Tibial artery (tissue), 4 donors: Measurements from ENCODE around the gene CARD16.
"Not testable (repeated sequence)": the region's sequence is repeated elsewhere in the genome, so short reads cannot be mapped to it uniquely, and the experiment has no call there.

Source experiments
- DNase-seq, 2 donors: peaks; one replicate each; pipeline ENCODE4 v3.0.0-alpha.2; 2019
- H3K27ac ChIP-seq, 2 donors: fragments of 200-600 bp; sonication (generic) in 1 of 2; 1 replicate in 1 of 2; 2 replicates in 1 of 2; pipeline ENCODE4 v1.5.1; 2018 to 2019; ENCODE audit warnings: mild to moderate bottlenecking in 1 of 2
- H3K27me3 ChIP-seq, 2 donors: fragments of 200-600 bp; sonication (generic) in 1 of 2; one replicate each; pipeline versions ENCODE4 v1.5.1 to v1.6.0; 2016 to 2019
- H3K36me3 ChIP-seq, 3 donors: fragments of 200-600 bp; sonication (generic) in 2 of 3; one replicate each; pipeline ENCODE4 v1.5.1; 2016 to 2019; ENCODE audit warnings: mild to moderate bottlenecking in 2 of 3
- H3K4me1 ChIP-seq, 4 donors: fragments of 200-600 bp; sonication (generic) in 2 of 4; 1 replicate in 3 of 4; 2 replicates in 1 of 4; pipeline ENCODE4 v1.5.1; 2016 to 2019
- H3K4me3 ChIP-seq, 2 donors: fragments of 200-600 bp; sonication (generic) in 1 of 2; 1 replicate in 1 of 2; 2 replicates in 1 of 2; pipeline ENCODE4 v1.5.1; 2018 to 2019; ENCODE audit warnings: mild to moderate bottlenecking in 2 of 2
- H3K9me3 ChIP-seq, 3 donors: fragments of 200-600 bp; sonication (generic) in 1 of 3; one replicate each; pipeline ENCODE4 v1.5.1; 2016 to 2019
- intact Hi-C: fragments of 100-400 bp; cut with DNase I; formaldehyde crosslinking; loops from one replicate; pipeline ENCODE4 v1.15.0; 2023; ENCODE audit warnings: low total_unique reads
- TF ChIP-seq, protein P1 (sequence below), 2 experiments: fragments of 200-600 bp in 1 of 2; fragments of 450-650 bp in 1 of 2; IDR thresholded peaks; one replicate each; pipeline ENCODE4 v1.5.1; 2017 to 2019; ENCODE audit warnings: antibody characterized with exemption in 2 of 2, mild to moderate bottlenecking in 1 of 2, moderate library complexity in 1 of 2

Gene CARD16

DNA sequence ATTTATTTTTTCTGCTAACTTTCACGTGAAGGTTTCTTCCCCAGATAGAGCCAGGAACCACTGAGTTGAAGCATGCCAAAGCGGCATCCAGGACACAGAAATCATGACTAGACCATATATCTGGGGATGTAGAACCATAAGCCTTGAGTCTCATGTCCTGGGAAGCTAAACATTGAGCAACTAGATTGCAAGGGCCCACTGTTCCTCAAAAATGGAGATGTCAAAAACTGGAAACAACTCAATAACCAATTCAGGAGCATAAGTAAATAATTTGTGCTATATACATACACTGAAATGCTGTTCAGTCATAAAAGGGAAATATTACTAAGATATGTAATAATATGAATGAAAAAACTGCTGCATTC lies 29.0 kb upstream of the CARD16 start:
- Histone ChIP-seq H3K36me3 (no peaks in the 10 kb centered on the region), H3K27me3 (no peaks in the 10 kb centered on the region), H3K9me3 (no peaks in the 10 kb centered on the region), H3K27ac (no peak overlapping the region), H3K4me1 (no peaks in the 10 kb centered on the region), H3K4me3 (no peak overlapping the region)
- intact Hi-C loops = no loop called here
- DNase-seq = no peak
- TF ChIP-seq, protein P1, sequence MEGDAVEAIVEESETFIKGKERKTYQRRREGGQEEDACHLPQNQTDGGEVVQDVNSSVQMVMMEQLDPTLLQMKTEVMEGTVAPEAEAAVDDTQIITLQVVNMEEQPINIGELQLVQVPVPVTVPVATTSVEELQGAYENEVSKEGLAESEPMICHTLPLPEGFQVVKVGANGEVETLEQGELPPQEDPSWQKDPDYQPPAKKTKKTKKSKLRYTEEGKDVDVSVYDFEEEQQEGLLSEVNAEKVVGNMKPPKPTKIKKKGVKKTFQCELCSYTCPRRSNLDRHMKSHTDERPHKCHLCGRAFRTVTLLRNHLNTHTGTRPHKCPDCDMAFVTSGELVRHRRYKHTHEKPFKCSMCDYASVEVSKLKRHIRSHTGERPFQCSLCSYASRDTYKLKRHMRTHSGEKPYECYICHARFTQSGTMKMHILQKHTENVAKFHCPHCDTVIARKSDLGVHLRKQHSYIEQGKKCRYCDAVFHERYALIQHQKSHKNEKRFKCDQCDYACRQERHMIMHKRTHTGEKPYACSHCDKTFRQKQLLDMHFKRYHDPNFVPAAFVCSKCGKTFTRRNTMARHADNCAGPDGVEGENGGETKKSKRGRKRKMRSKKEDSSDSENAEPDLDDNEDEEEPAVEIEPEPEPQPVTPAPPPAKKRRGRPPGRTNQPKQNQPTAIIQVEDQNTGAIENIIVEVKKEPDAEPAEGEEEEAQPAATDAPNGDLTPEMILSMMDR (IDR thresholded peaks at IDR 0.05) = no peak

DNA sequence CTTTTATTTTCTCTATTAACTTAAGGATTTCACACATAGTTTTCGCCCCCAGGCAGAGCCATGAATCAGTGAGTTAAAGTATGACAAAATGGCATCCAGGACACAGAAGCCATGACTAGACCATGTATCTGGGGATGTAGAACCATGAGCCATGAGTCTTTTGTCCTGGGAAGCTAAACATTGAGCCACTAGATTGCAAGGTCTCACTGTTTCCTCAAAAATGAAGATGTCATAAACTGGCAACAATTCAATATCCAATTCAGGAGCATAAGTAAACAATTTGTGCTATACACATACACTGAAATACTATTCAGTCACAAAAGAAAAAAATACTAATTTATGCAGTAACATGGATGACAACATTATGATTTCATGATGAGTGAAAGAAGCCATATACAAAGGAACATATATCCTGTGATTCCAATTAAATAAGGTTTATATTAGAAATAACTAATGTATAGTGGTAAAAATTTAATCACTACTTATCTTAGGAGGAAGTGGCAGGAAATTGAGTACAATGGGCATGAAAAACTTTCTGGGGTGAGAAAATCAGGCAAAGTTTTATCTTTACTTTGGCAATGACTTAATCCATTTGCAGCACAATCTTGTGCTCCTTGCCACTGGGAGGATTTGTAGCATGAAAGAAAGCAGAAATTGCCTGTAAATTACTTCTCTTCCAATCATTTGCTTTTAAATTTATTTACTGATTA lies 28.5 kb upstream of the CARD16 start:
- Histone ChIP-seq H3K9me3 (no peaks in the 10 kb centered on the region), H3K4me3 (no peak overlapping the region), H3K27ac (no peak overlapping the region), H3K4me1 (no peaks in the 10 kb centered on the region), H3K27me3 (no peaks in the 10 kb centered on the region), H3K36me3 (no peaks in the 10 kb centered on the region)
- intact Hi-C loops = no loop called here
- no peak for DNase-seq
- TF ChIP-seq, protein P1 (IDR thresholded peaks at IDR 0.05) = no peak

DNA sequence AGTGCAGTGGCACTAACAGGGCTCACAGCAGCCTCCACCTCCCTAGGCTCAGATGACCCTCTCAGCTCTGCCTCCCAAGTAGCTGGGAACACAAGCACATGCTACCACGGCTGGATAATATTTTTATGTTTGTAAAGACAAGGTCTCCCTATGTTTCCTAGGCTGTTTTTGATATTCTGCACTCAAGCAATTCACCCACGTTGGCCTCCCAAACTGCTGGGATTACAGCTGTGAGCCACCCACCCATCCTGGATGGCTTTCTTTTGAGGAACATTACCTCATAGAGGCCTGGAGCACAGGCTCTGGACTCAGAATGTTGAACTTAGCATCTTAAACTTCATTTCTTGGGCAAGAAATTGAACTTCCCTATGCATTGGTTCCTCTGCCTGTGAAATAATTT lies 26.9 kb upstream of the CARD16 start:
- intact Hi-C loops, H3K4me3 ChIP-seq, H3K36me3 ChIP-seq, H3K27ac ChIP-seq, H3K9me3 ChIP-seq, H3K4me1 ChIP-seq, H3K27me3 ChIP-seq, DNase-seq: not testable (repeated sequence)

DNA sequence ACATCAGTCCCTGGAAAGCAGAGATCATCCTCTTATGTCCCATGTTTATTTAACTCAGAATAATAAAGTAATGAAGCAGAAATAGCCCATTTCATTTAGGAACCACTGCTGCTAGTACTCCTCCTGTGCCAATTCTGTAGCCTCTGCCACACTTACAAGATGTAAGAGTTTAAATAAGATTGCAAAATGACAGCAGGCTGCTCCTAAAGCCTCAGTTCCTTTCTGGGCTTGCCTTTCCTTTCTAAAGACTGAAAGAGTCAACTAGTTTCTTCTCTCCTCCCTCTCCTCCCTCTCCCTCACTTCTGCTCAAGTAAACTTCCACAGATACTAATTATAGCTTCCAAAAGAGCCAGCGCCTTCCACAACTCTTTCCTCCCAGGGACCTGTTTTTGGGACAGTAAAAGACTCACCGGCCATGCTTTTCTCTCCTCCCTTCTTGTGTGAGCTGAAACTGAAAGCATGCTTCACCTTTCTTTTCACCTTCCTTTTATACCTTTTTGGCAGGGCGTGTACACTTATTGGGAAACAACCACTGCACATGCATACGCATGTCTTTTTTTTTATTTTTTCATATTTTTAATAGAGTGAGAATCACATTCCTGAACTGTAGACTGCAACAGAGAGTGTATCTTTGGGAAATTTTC lies 26.1 kb upstream of the CARD16 start:
- H3K27ac ChIP-seq = no peak overlapping the region
- no peak overlapping the region for H3K4me3 ChIP-seq
- no peak for DNase-seq
- no peaks in the 10 kb centered on the region for H3K36me3 ChIP-seq
- no peaks in the 10 kb centered on the region for H3K9me3 ChIP-seq
- no peaks in the 10 kb centered on the region for H3K27me3 ChIP-seq
- TF ChIP-seq, protein P1 (IDR thresholded peaks at IDR 0.05) = no peak
- H3K4me1 ChIP-seq = no peaks in the 10 kb centered on the region
- intact Hi-C loops = no loop called here

GRCh38 chr11:105070306-105070705 lies 25.2 kb upstream of the CARD16 start:
- no peak overlapping the region for H3K27ac ChIP-seq
- H3K4me3 ChIP-seq = no peak overlapping the region
- TF ChIP-seq, protein P1 (IDR thresholded peaks at IDR 0.05) = no peak
- H3K4me1 ChIP-seq = no peaks in the 10 kb centered on the region
- H3K36me3 ChIP-seq = no peaks in the 10 kb centered on the region
- no peaks in the 10 kb centered on the region for H3K27me3 ChIP-seq
- intact Hi-C loops = no loop called here
- no peaks in the 10 kb centered on the region for H3K9me3 ChIP-seq
- DNase-seq = no peak

DNA sequence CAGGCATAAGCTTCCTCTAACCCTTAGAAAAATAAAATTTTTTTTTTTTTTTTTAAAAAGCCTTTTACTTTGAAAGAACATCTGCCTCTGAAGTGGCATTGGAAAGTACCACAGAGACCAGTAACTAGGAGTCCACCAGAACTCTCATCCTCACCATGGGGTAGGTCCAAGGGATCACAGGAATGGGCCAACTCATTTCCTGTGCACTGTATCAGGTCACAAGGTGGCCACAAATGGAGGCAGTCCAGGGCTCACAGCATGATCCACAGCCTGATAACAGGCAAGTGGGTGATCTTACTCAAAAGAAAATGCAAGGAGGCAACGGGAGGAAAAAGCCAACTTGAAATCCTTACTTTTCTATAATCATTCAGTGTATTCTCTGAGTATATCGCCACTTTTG lies 24.6 kb upstream of the CARD16 start:
- H3K27me3 ChIP-seq, intact Hi-C loops, H3K27ac ChIP-seq, DNase-seq, H3K4me3 ChIP-seq, H3K9me3 ChIP-seq, H3K36me3 ChIP-seq, H3K4me1 ChIP-seq: not testable (repeated sequence)

DNA sequence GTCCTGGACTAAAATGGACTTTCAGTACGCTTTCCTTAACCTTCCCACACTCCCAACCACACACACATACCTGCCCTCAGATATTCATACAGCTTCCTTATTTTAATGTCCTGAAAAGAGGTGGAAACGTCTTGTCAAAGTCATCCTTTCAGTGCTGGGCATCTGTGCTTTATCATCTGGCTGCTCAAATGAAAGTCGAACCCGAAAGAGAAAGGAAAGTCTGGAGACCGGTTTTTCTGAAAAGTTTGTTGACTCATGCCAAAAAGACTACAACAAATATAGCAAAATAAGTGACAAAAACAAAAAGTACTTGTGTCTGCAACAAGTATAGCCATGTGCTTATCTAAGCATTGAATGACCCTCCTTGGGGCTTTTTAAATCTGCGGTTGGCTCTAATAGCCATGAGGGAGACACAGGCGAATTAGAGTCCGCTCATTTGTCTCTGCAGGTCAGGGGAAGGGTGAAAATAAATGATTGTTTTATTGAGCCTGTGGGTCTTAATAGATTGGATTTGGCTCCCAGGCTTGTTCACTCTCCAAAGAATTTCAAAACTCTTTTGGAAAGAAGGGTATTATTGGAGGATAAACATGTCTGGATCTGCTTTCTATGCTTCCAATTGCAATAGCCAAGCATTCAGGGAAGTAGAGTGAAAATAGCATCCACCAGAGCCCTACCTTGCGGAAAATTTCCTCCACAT lies 18.3 kb upstream of the CARD16 start:
- H3K27me3 ChIP-seq, H3K4me3 ChIP-seq, H3K27ac ChIP-seq, DNase-seq, H3K36me3 ChIP-seq, H3K4me1 ChIP-seq, H3K9me3 ChIP-seq, intact Hi-C loops: not testable (repeated sequence)
